Stimulated activated CD8-positive, alpha-beta memory T cell treated with anti-CD3 and anti-CD28 coated beads, Interleukin-15, amount 100 ng/mL, for 24 hours (primary cell): ENCODE data around the gene TRIM72.
A peak's percentile ranks its signal among the peaks of the same experiment; 100 is the strongest.
"Not testable (repeated sequence)": the region's sequence is repeated elsewhere in the genome, so short reads cannot be mapped to it uniquely, and the experiment has no call there.

Experiments
- DNase-seq: peaks from one replicate; pipeline ENCODE4 v3.0.0-alpha.2; 2020; ENCODE audit warnings: low read depth

The TRIM72 gene

GRCh38 chr16:31258366-31258765 lies 44.4 kb downstream of the TRIM72 start:
- DNase-seq: no peak

GRCh38 chr16:31260136-31260931 lies 46.4 kb downstream of the TRIM72 start:
- no peak for DNase-seq

GRCh38 chr16:31262084-31262483 lies 48.2 kb downstream of the TRIM72 start:
- DNase-seq: no peak

- peak; percentile 39 for DNase-seq
Measured at GRCh38 chr16:31265329-31266245, 51.7 kb downstream of the TRIM72 start.

- DNase-seq: no peak
Measured at GRCh38 chr16:31267332-31268032, 53.6 kb downstream of the TRIM72 start.

GRCh38 chr16:31268033-31268365 lies 54.1 kb downstream of the TRIM72 start:
- DNase-seq: no peak

- DNase-seq: no peak
Measured at GRCh38 chr16:31268891-31269290, 55.0 kb downstream of the TRIM72 start.

GRCh38 chr16:31269541-31269940 lies 55.6 kb downstream of the TRIM72 start:
- no peak for DNase-seq

GRCh38 chr16:31269973-31270372 lies 56.1 kb downstream of the TRIM72 start:
- DNase-seq: not testable (repeated sequence)

GRCh38 chr16:31270795-31271194 lies 56.9 kb downstream of the TRIM72 start:
- DNase-seq: no peak

GRCh38 chr16:31271621-31272190 lies 57.8 kb downstream of the TRIM72 start:
- no peak for DNase-seq

- DNase-seq: no peak
Measured at GRCh38 chr16:31273187-31273586, 59.3 kb downstream of the TRIM72 start.

- DNase-seq: no peak
Measured at GRCh38 chr16:31273676-31274075, 59.8 kb downstream of the TRIM72 start.

- no peak for DNase-seq
Measured at GRCh38 chr16:31274831-31275816, 61.2 kb downstream of the TRIM72 start.

- no peak for DNase-seq
Measured at GRCh38 chr16:31276600-31276999, 62.7 kb downstream of the TRIM72 start.

- DNase-seq: no peak
Measured at GRCh38 chr16:31277659-31278260, 63.8 kb downstream of the TRIM72 start.

- not testable (repeated sequence) for DNase-seq
Measured at GRCh38 chr16:31278853-31279252, 64.9 kb downstream of the TRIM72 start.
